Measurements from ENCODE around the gene TMEFF2.

GRCh38 chr2:192155511-192156118 lies 39.1 kb downstream of the TMEFF2 start:
- TF ChIP-seq CTCF (IDR thresholded peaks at IDR 0.05 in 4 of 5, conservative IDR thresholded peaks at IDR 0.05 in 1 of 5) (no peak), POLR2A (IDR thresholded peaks at IDR 0.05) (no peak)

Data from gastrocnemius medialis (tissue), 4 donors.